Endothelial cell of umbilical vein (primary cell): Measurements from ENCODE around the gene SHISA6. TPM values are rescaled to one million over a fixed set of nuclear protein-coding genes. Genes with fewer than 3 reads are reported as not detected.

Experiments used
- BruUV-seq: library from RNA; stranded (reverse); fragments of 400-500 nt; replicated peaks from 2 replicates; lab custom pipeline; 2021; lab: Mats Ljungman, UMichigan
- CTCF ChIA-PET: fragments of 300-600, 350-600 bp; sonication (Branson Sonifier 250); formaldehyde crosslinking; loops from one replicate; lab custom pipeline; 2021; ENCODE audit warnings: antibody characterized with exemption, inconsistent platforms; lab: Charles Lee
- POLR2A ChIA-PET: fragments of 300-600, 350-600 bp; sonication (Branson Sonifier 250); formaldehyde crosslinking; loops from one replicate; lab custom pipeline; 2021; ENCODE audit warnings: antibody characterized with exemption, inconsistent platforms; lab: Charles Lee
- DNase-seq: peaks from one replicate; pipeline ENCODE4 v3.0.0-alpha.2; 2011; ENCODE audit warnings: low read depth, low spot score
- FAIRE-seq: peaks from 2 replicates; lab custom pipeline; 2011; peaks lifted over from hg19 to GRCh38; lab: Jason Lieb, UNC
- H2AFZ ChIP-seq: 2 replicates; pipeline ENCODE4 v1.6.0; 2012; ENCODE audit warnings: low read depth, low read length, control low read depth, inconsistent platforms
- H3K27ac ChIP-seq: 2 replicates; pipeline ENCODE4 v1.5.1; 2011; ENCODE audit warnings: low read depth, mild to moderate bottlenecking, control low read depth, low read length, moderate library complexity; ENCODE audit not compliant: insufficient read depth
- H3K27me3 ChIP-seq, 2 experiments: 2 replicates each; pipeline versions ENCODE4 v1.6.0 to v1.6.1; 2011; ENCODE audit warnings: low read length in 2 of 2, mixed read lengths in 1 of 2; ENCODE audit not compliant: control insufficient read depth in 2 of 2, insufficient read depth in 2 of 2
- H3K36me3 ChIP-seq, 2 experiments: 2 replicates in 1 of 2; 3 replicates in 1 of 2; pipeline ENCODE4 v1.5.1; 2011; ENCODE audit warnings: low read length in 2 of 2, mild to moderate bottlenecking in 1 of 2, moderate library complexity in 1 of 2; ENCODE audit not compliant: control insufficient read depth in 2 of 2, insufficient read depth in 2 of 2; ENCODE audit errors: extremely low read depth in 1 of 2
- H3K4me1 ChIP-seq: 3 replicates; pipeline ENCODE4 v1.5.1; 2011; ENCODE audit warnings: mild to moderate bottlenecking, low read length; ENCODE audit not compliant: control insufficient read depth, insufficient read depth; ENCODE audit errors: extremely low read depth
- H3K4me2 ChIP-seq: 2 replicates; pipeline ENCODE4 v1.6.1; 2011; ENCODE audit warnings: low read length, control low read depth, mixed read lengths; ENCODE audit not compliant: insufficient read depth
- H3K4me3 ChIP-seq, 3 experiments: fragments of 200-600 bp in 1 of 3; sonication (generic), shearing (Covaris generic) in 1 of 3; replicated peaks in 1 of 3; 2 replicates each; pipeline ENCODE4 v1.5.1; 2011 to 2016; ENCODE audit warnings: control low read depth in 3 of 3, low read length in 3 of 3, mild to moderate bottlenecking in 2 of 3, inconsistent platforms in 1 of 3, low read depth in 1 of 3, moderate library complexity in 1 of 3; ENCODE audit not compliant: insufficient read depth in 1 of 3
- H3K79me2 ChIP-seq: 2 replicates; pipeline ENCODE4 v1.6.0; 2012; ENCODE audit warnings: low read length, inconsistent platforms; ENCODE audit not compliant: control insufficient read depth, insufficient read depth
- H3K9ac ChIP-seq: replicated peaks from 2 replicates; pipeline ENCODE3; 2011; ENCODE audit warnings: low read length, control low read depth; ENCODE audit not compliant: insufficient read depth; ENCODE audit errors: extremely low read depth
- H3K9me1 ChIP-seq: replicated peaks from 3 replicates; pipeline ENCODE4 v1.6.0; 2011; ENCODE audit warnings: mild to moderate bottlenecking, low read length; ENCODE audit not compliant: control insufficient read depth, insufficient read depth; ENCODE audit errors: extremely low read depth
- H3K9me3 ChIP-seq: replicated peaks from 2 replicates; pipeline ENCODE4 v1.5.1; 2012; ENCODE audit warnings: low read length, inconsistent platforms; ENCODE audit not compliant: control insufficient read depth, insufficient read depth
- H4K20me1 ChIP-seq: replicated peaks from 2 replicates; pipeline ENCODE3; 2011; ENCODE audit warnings: mild to moderate bottlenecking, low read length; ENCODE audit not compliant: control insufficient read depth, insufficient read depth; ENCODE audit errors: extremely low read depth
- CTCF ChIP-seq, 2 donors: IDR thresholded peaks; 1 replicate in 1 of 2; 2 replicates in 1 of 2; pipeline ENCODE4 v1.5.1; 2011; ENCODE audit warnings: low read length in 2 of 2, mild to moderate bottlenecking in 2 of 2, moderate library complexity in 2 of 2, control low read depth in 1 of 2, inconsistent platforms in 1 of 2, low read depth in 1 of 2; ENCODE audit not compliant: insufficient read depth in 1 of 2; ENCODE audit errors: extremely low read depth in 1 of 2
- EZH2 ChIP-seq: IDR thresholded peaks from 2 replicates; pipeline ENCODE4 v1.6.1; 2012; ENCODE audit warnings: borderline replicate concordance, low read depth, mild to moderate bottlenecking, moderate library complexity, low read length, inconsistent platforms; ENCODE audit not compliant: severe bottlenecking
- GATA2 ChIP-seq: IDR thresholded peaks from 2 replicates; pipeline ENCODE4 v1.7.0; 2011; ENCODE audit warnings: low read depth, mild to moderate bottlenecking, moderate library complexity, mixed read lengths, low read length; ENCODE audit not compliant: insufficient read length, insufficient read depth
- JUN ChIP-seq: IDR thresholded peaks from 2 replicates; pipeline ENCODE4 v1.6.1; 2011; ENCODE audit warnings: borderline replicate concordance, low read depth; ENCODE audit not compliant: insufficient read length, insufficient read depth
- MAX ChIP-seq: IDR thresholded peaks from 2 replicates; pipeline ENCODE4 v1.6.1; 2011; ENCODE audit not compliant: insufficient read depth, insufficient read length
- MYC ChIP-seq: IDR thresholded peaks from one replicate; pipeline ENCODE4 v1.6.1; 2011; ENCODE audit warnings: mild to moderate bottlenecking, low read depth, low read length
- POLR2A ChIP-seq: IDR thresholded peaks from 2 replicates; pipeline ENCODE4 v1.6.1; 2012; ENCODE audit warnings: low read depth, mild to moderate bottlenecking, control low read depth, low read length
- POLR2AphosphoS5 ChIP-seq: IDR thresholded peaks from 2 replicates; pipeline ENCODE4 v1.6.1; 2012; ENCODE audit warnings: low read depth, mild to moderate bottlenecking, control low read depth, low read length, moderate library complexity; ENCODE audit not compliant: insufficient read depth
- dilution Hi-C: fragments of 300-500 bp; cut with MboI; formaldehyde crosslinking; loops from one replicate; pipeline ENCODE4 v1.15.0; 2019; ENCODE audit warnings: low sequenced_read_pairs; ENCODE audit not compliant: extremely low pct_ligation_motif_present
- intact Hi-C: fragments of 100-400 bp; cut with micrococcal nuclease; formaldehyde crosslinking; loops from one replicate; pipeline ENCODE4 v1.10.0; 2022
- polyA plus RNA-seq, 4 experiments: library from polyadenylated mRNA; depleted of rRNA in 3 of 4; stranded (reverse) in 3 of 4; unstranded in 1 of 4; fragments of >200 nt; gene quantifications; 2 replicates each; pipeline versions ENCODE4 v1.2.1 to v1.2.3, GENCODE V29; 2011 to 2012; ENCODE audit warnings: missing spikeins in 1 of 4
- total RNA-seq: library from RNA; stranded (reverse); gene quantifications from 2 replicates; pipeline ENCODE4 v1.2.3, GENCODE V29; 2021

The SHISA6 gene
- total and polyA plus RNA-seq, 2 donors (not counting 3 experiments of a cell fraction or from before 2014, with no cell fraction given), result not detected

DNA sequence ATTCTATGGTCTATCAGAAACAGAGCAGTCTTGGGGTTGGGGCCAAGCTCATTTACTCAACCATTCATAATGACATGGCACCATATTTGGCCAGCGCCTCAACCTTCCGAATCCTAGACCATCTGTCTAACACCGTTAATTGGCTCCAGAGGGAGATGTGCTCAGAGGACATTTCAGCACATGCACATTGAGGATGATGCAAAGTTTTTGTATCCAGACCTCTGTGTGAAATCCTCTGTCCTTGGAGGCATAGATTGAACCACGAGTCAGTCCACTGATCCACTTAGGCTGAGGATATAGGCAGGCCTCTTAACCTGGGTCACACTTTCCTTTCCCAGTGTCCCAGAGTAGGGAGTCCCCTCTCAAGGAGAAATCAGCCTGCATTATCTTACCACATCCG, 85.5 kb downstream of the SHISA6 start:
- Histone ChIP-seq H3K4me1 (no peaks in the 10 kb centered on the region), H4K20me1 (no peaks in the 10 kb centered on the region), H3K27me3 (no peaks in the 10 kb centered on the region), H3K27ac (no peak overlapping the region), H3K79me2 (no peaks in the 10 kb centered on the region), H3K36me3 (no peaks in the 10 kb centered on the region), H3K4me2 (no peak overlapping the region), H3K4me3 (no peak overlapping the region), H2AFZ (no peak overlapping the region), H3K9me1 (no peaks in the 10 kb centered on the region), H3K9me3 (peaks cover 5% of the 10 kb centered on the region), H3K9ac (no peak overlapping the region)
- TF ChIP-seq POLR2AphosphoS5 (no peak), CTCF (IDR thresholded peaks at IDR 0.05; ENCODE audit: extremely low read depth in 1 of 2, insufficient read depth in 1 of 2, low read depth in 1 of 2, low read length in 2 of 2) (no peak), EZH2 (no peak)
- CTCF ChIA-PET, result no interaction called here
- no TSS peak for BruUV-seq
- DNase-seq (no peak), FAIRE-seq (no peak)
- POLR2A ChIA-PET, result no interaction called here
- intact Hi-C loops, result no loop called here
- dilution Hi-C loops, result no loop called here

- Histone ChIP-seq H3K4me3 (no peak overlapping the region), H3K27ac (no peak overlapping the region), H3K9me3 (peaks cover 5% of the 10 kb centered on the region), H3K4me1 (no peaks in the 10 kb centered on the region), H3K4me2 (no peak overlapping the region), H4K20me1 (no peaks in the 10 kb centered on the region), H3K36me3 (no peaks in the 10 kb centered on the region), H3K9me1 (no peaks in the 10 kb centered on the region), H3K9ac (no peak overlapping the region), H3K27me3 (no peaks in the 10 kb centered on the region), H3K79me2 (no peaks in the 10 kb centered on the region), H2AFZ (no peak overlapping the region)
- BruUV-seq, result no TSS peak
- no peak for DNase-seq
- no peak for FAIRE-seq
- ChIA-PET CTCF (no interaction called here), POLR2A (no interaction called here)
- dilution Hi-C loops, result no loop called here
- TF ChIP-seq POLR2AphosphoS5 (no peak), JUN (no peak), POLR2A (no peak), MAX (no peak), GATA2 (no peak), MYC (no peak), EZH2 (no peak)
- intact Hi-C loops, result no loop called here
Observed at GRCh38 chr17:11328770-11329169, 87.8 kb downstream of the SHISA6 start.
